DMS153 treated with DMSO at 0.1 percent for 48 hours (cell line): ENCODE data around the gene LPCAT3.

Source experiments
- DNase-seq: peaks from one replicate; lab custom pipeline; 2025; ENCODE audit not compliant: unreplicated experiment; lab: John Stamatoyannopoulos, UW

The LPCAT3 gene

DNA sequence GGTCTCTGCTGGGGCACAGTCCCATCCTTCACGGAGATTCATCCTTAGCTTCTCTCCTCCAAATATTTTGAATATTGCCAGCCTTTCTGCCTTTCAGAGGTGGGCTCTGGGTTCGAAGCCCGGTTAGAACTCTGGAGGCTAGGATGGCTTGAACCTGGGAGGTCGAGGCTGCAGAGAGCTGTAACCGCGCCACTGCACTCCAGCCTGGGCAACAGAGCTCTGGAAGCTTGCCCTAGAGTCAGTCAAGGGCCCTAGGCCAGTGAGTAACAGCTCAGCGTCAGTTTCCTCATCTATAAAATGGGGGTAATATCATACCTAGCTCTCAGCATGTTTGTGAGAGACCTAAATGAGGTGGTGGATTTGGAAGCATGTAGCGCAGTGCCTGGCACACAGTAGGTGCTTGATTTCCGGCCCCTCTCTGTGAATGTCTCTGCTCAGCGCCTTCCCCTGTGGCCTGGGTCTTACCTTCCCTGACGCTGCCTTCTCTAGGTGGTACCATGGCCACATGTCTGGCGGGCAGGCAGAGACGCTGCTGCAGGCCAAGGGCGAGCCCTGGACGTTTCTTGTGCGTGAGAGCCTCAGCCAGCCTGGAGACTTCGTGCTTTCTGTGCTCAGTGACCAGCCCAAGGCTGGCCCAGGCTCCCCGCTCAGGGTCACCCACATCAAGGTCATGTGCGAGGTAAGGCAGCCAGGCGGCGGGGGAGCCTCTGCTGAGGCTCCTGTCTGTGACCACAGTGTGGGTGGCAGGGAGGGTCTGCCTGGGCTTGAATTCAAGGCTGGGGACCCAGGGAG, 63.8 kb downstream of the LPCAT3 start:
- no peak for DNase-seq

- DNase-seq, result no peak
These were observed 64.6 kb downstream of the LPCAT3 start for GRCh38 chr12:6953442-6954315.

- no peak for DNase-seq
These were observed 65.3 kb downstream of the LPCAT3 start for GRCh38 chr12:6952863-6953441.

GRCh38 chr12:6952121-6952862, 66.0 kb downstream of the LPCAT3 start:
- DNase-seq, result no peak

GRCh38 chr12:6951551-6952120, 66.6 kb downstream of the LPCAT3 start:
- DNase-seq, result no peak

DNA sequence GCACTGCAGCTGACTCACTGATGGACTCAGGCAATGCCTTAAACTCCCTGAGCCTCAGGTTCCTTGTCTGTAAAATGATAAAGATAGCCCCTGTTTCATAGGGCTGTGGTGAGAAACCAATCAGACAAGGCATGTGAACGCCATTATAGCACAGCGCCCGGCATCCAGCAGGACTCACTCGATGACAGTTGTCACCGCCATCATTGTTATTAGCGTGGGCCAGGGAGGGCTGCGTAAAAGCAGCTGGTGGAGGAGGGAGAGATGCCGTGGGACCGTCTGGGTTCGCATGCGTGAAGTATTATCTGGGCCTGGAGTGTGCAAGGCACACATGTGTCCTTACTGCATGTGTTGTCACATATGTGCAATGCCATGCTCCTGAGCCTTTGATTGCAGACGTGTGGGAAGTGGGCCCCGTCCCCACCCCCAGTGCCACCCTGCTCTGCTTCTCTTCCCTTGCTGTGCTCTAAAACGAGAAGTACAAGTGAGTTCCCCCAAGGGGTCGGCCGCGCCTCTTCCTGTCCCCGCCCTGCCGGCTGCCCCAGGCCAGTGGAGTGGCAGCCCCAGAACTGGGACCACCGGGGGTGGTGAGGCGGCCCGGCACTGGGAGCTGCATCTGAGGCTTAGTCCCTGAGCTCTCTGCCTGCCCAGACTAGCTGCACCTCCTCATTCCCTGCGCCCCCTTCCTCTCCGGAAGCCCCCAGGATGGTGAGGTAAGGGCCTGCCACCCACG, 67.3 kb downstream of the LPCAT3 start, which contains the start of gene PTPN6:
PTPN6 (plus strand) TSS at position 546 of the 730 bp plus-strand sequence; CDS start at position 703, 157 bp downstream.
- DNase-seq, result no peak

GRCh38 chr12:6950401-6950801, 67.9 kb downstream of the LPCAT3 start:
- no peak for DNase-seq

DNA sequence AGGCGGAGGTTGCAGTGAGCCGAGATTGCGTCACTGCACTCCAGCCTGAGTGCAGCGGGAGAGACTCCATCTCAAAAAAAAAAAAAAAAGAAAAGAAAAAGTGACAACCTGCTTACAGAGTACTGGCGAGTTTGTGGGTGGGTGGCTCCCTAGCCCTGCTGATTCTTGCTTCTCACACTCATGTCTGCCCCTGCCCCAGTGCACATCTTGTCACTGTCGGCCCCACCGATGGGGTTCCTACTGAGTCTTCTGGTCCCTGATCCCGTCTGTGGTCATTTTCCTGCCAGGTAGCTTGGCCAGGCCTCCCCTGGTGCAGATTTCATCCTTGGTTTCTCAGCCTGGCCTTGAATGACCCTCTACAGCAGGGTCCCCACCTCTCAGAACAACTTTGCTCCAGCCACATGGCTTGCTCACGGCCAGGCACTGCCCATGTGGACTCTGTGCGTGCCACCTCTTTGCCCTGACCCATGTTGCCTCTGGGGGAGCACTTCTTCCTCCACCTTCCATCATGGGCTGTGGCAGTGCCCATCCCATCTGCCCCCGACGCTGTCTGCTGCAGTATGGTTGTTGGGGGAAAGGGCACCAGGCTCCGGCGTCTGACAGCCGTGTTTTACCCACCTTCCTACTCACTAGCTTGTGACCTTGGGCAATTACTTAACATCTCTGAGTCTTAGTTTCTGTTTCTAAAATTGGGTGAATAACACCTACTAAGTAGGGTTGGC, 69.2 kb downstream of the LPCAT3 start:
- DNase-seq, result no peak

DNA sequence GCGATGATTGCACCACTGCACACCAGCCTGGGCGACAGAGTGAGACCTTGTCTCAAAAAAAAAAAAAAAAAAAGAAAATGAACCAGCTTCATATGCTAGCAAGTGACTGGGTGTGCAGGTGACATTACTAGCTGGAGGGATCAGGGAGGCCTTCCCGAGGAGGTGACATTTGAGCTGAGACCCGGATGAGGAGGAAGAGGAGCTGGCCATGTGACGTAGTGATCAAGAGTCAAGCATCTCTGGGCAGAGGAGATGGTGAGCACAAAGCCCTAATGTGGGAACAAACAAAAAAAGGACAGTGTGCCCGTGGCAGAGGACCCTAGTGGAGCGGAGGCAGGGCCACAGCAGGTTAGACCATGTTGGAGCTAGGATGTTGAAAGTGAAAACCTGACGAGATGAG, 70.7 kb downstream of the LPCAT3 start:
- DNase-seq, result no peak

DNA sequence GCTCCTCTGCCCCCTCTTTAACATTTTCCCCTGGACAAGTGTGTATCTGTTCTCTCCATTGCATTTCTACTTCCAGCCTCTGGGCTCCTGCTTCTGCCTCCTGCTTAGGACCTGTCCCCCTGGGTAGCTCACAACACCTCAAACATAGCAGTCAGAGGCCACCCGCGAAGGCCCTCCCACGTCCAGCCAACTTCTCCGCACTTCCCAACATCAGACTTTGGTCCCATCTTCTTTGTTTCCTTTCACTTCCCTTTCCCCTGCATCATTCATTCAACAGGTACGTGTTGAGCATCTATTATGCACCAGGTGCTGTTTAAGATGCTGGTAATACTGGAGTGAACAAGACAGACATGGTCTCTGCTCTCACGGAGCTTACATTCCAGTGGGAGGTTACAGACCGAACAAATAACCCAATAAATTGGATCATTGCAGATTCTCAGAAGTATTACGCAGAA, 71.3 kb downstream of the LPCAT3 start:
- no peak for DNase-seq

DNA sequence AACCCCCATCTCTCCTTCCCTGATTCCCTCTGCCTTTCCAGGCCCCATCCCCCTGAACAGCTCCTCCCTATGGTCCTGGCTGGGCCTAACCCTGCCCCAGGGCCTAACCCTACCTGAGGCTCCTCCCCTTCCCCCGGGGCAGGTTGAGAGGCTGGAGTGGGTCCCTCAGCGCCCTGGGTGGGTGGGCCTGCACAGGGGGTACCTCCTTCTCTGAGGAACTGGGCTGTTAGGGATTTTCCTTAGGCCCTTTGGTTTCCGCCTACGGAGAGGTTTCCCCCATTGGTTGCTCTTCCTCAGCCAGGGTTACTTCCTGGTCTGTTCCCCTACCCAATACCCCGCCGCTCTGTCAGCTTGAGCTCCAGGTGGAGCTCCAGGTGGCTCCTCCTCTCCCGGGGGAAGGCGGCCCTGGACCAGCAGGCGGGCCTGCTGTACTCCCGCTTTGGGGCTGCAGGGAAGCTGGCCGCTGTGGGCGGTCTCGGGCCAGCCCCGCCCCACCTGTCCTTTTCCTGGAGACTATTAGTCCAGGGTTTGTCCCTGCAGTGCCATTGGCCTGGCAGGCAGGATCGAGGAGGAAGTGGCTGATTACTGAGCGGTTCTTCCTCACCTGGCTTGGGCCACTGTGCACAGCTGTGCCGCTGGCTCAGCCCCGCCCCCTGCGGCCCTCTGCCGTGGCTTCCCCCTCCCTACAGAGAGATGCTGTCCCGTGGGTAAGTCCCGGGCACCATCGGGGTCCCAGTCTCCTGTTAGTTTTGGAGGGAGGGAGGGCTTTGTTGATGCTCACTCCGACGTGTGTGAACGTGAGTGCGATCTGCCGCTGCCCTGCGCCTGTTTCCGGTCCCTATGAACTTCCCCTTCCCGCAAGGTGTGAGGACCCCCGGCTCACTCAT, 72.0 kb downstream of the LPCAT3 start:
- peak; percentile 93 for DNase-seq

DNA sequence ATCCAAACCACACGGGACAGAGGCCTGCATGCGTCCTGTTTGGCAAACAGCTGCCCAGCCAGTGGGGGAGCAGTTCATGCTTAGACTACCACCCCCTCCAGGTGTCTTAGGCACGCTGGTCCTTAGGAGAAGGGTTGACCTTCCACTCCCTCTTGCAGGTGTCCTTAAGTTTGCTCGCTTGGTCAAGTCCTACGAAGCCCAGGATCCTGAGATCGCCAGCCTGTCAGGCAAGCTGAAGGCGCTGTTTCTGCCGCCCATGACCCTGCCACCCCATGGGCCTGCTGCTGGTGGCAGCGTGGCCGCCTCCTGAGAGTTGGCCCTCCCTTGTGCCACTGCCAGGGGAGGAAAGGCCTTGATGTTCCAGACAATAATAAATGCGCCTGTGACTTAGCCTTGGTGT, 72.7 kb downstream of the LPCAT3 start:
- no peak for DNase-seq

DNA sequence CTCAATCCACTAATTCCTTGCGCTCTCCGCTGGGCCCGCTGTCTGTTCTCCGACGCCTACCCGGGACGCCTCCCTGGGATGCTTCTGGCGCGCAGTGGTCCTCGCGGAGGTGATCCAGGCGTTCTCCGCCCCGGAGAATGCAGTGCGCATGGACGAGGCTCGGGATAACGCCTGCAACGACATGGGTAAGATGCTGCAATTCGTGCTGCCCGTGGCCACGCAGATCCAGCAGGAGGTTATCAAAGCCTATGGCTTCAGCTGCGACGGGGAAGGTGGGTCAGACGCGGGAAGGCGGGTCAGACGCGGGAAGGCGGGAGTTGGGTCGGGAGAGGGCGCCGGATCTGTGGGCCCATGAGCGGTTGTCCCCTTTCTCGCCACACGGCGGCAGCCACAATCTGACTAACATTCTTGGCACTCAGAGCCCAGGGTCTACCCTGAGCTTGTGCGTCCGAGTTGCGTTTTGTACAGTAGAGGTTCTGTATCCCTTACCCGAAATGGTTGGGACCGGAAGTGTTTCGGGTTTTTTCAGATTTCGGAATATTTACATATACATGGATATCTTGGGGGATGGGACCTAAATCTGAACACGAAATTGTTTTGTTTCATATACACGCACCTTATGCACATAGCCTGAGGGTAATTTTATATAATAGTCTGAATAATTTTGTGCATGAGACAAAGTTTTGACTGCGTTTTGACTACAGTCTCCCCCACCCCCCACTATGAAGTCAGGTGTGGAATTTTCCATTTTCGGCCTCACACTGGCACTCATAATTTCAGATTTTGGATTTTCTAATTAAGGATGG, 73.7 kb downstream of the LPCAT3 start:
- peak; percentile 88 for DNase-seq

- DNase-seq, result peak; percentile 89
These were observed 74.4 kb downstream of the LPCAT3 start, which contains the start of the genes C12orf57 and RNU7-1 for GRCh38 chr12:6943722-6944380. Gene C12orf57 (plus strand): TSS chr12:6944022. CDS start chr12:6944122, 100 bp downstream. Gene RNU7-1 (plus strand): TSS chr12:6943816.

DNA sequence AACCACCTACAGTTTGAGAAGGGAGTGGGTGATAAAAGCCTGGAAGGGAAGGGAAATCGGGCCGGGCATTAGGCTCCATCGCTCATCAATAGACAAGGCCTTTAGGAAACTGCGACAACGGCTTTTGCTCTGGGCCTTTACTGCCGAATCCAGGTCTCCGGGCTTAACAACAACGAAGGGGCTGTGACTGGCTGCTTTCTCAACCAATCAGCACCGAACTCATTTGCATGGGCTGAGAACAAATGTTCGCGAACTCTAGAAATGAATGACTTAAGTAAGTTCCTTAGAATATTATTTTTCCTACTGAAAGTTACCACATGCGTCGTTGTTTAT, 74.9 kb downstream of the LPCAT3 start:
- peak; percentile 88 for DNase-seq

DNA sequence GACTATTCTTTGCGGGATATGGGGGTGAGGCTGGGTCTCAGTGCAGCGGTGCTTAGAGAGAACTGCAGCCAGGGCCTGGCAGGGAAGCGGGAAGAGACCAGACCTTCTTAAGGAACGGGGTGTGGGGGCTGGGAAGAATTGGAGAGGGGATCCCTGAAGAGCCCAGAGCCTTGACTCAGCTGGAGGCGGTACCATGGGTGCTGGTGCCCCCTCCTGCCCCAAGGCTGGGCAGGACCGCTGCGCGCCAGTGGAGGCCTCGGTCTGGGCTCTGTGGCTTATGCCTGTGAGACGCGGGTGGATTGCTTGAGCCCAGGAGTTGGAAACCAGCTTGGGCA, 76.0 kb downstream of the LPCAT3 start:
- DNase-seq, result no peak

GRCh38 chr12:6941782-6942181, 76.5 kb downstream of the LPCAT3 start:
- no peak for DNase-seq
